ENCODE measurements around the gene PRRT4. TPM values are rescaled to one million over a fixed set of nuclear protein-coding genes. Genes with fewer than 3 reads are reported as not detected.

The PRRT4 gene
- total RNA-seq, 1 experiment from 2014 or later = 0.24 TPM

DNA sequence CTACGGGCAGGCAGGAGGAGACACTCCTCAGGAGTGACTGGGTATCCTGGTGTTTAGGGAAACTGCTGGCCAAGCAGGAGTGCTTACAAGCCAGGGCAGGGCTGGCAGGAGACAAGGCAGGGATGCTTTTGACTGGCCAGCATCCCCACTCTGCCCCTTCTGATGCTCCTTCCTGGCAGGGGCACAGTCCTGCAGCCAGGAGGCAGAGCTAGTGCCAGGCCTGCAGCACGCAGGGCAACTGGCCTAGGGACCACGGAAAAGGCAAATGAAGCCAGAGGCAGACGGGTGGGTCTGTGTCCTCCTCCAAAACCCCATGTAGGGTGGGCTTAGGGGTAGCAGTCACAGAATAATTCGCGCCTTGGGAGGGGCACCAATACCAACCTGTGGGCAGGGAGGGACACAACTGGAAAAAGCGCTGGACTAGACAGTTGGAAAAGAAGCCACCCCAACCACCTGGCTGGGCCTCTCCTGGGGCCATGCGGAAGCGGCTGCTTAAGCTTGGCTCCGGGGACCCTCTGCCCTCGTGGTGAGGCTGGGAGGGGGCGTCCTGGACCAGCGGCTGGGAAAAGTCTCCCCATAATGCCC, 43.5 kb upstream of the PRRT4 start:
- Mint-ChIP-seq H3K27me3 (ENCODE audit: low read depth) (peaks cover 63% of the 10 kb centered on the region), H3K4me1 (peaks cover 34 to 36% of the 10 kb centered on the region in 2 experiments), H3K27ac (no peak overlapping the region), H3K36me3 (ENCODE audit: insufficient read depth in 1 of 3, low read depth in 3 of 3) (peaks cover 0 to 17% (median 12%) of the 10 kb centered on the region in 3 experiments; a peak in 6 of 7 replicates), H3K4me3 (peak overlapping the region; percentile 68 to 82), H3K9me3 (no peaks in the 10 kb centered on the region; a peak in 1 of 5 replicates)
- peaks cover 4% of the 10 kb centered on the region; the same call in 1 of the 2 replicates for H3K4me1 ChIP-seq (ENCODE audit: insufficient read depth, low read length)
- no peak overlapping the region for H4K8ac ChIP-seq (replicated peaks; ENCODE audit: insufficient read length, low read depth, low read length)
- H3K23me2 ChIP-seq (ENCODE audit: insufficient read length, low read depth, low read length, poor library complexity, severe bottlenecking) = peaks cover 13% of the 10 kb centered on the region
- H2BK120ac ChIP-seq (ENCODE audit: low read depth, low read length, poor library complexity, severe bottlenecking) = no peak overlapping the region
- H2AFZ ChIP-seq (ENCODE audit: low read length) = no peak overlapping the region
- peaks cover 29% of the 10 kb centered on the region for H3K27me3 ChIP-seq (ENCODE audit: insufficient read depth, low read length)
- peak overlapping the region; percentile 32 for H3K4me2 ChIP-seq (ENCODE audit: insufficient read depth, insufficient read length, low read length)
- H3K56ac ChIP-seq (ENCODE audit: insufficient read length, low read depth, low read length) = no peak overlapping the region
- peak overlapping the region; percentile 20 for H3K18ac ChIP-seq (ENCODE audit: insufficient read length, low read depth, low read length)
- H3K14ac ChIP-seq (ENCODE audit: insufficient read depth, low read length) = peak overlapping the region; percentile 17
- no CpG with 5 or more reads among the region's 13 CpGs for WGBS (ENCODE audit: extremely low coverage, insufficient read length, low lambda C conversion rate)
- H3K4ac ChIP-seq (ENCODE audit: low read depth, low read length) = no peak overlapping the region
- peaks cover 4% of the 10 kb centered on the region for H4K20me1 ChIP-seq (ENCODE audit: control insufficient read depth, insufficient read depth, insufficient read length)
- no peaks in the 10 kb centered on the region for H3K79me1 ChIP-seq (ENCODE audit: insufficient read depth, low read depth, low read length, poor library complexity, severe bottlenecking)
- H3K23ac ChIP-seq (ENCODE audit: insufficient read length, low read depth, low read length) = no peak overlapping the region
- no peak overlapping the region for H2BK15ac ChIP-seq (ENCODE audit: low read depth, low read length)
- no peak overlapping the region for H2AK5ac ChIP-seq (ENCODE audit: insufficient read length, low read length)
- no peak overlapping the region for H3K9ac ChIP-seq (ENCODE audit: extremely low read depth, insufficient read length, low read length)
- H2BK12ac ChIP-seq (ENCODE audit: insufficient read length, low read depth, low read length) = no peak overlapping the region
- H4K91ac ChIP-seq (ENCODE audit: insufficient read length, low read depth, low read length) = no peak overlapping the region
- H4K5ac ChIP-seq (ENCODE audit: insufficient read length, low read depth, low read length) = no peak overlapping the region
- no peak overlapping the region for H2BK5ac ChIP-seq (ENCODE audit: insufficient read length, low read length)
- no peak for DNase-seq
- H3K27ac ChIP-seq (ENCODE audit: insufficient read length, low read depth, low read length) = no peak overlapping the region
- TF ChIP-seq, protein P1, sequence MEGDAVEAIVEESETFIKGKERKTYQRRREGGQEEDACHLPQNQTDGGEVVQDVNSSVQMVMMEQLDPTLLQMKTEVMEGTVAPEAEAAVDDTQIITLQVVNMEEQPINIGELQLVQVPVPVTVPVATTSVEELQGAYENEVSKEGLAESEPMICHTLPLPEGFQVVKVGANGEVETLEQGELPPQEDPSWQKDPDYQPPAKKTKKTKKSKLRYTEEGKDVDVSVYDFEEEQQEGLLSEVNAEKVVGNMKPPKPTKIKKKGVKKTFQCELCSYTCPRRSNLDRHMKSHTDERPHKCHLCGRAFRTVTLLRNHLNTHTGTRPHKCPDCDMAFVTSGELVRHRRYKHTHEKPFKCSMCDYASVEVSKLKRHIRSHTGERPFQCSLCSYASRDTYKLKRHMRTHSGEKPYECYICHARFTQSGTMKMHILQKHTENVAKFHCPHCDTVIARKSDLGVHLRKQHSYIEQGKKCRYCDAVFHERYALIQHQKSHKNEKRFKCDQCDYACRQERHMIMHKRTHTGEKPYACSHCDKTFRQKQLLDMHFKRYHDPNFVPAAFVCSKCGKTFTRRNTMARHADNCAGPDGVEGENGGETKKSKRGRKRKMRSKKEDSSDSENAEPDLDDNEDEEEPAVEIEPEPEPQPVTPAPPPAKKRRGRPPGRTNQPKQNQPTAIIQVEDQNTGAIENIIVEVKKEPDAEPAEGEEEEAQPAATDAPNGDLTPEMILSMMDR (conservative IDR thresholded peaks at IDR 0.05) = no peak
- no peaks in the 10 kb centered on the region for H3K79me2 ChIP-seq (ENCODE audit: insufficient read depth, low read length)
- no peaks in the 10 kb centered on the region for H3K9me3 ChIP-seq (ENCODE audit: control insufficient read depth, low read depth, low read length)
- H3T11ph ChIP-seq (ENCODE audit: low read length) = no peak overlapping the region
- H2BK20ac ChIP-seq (ENCODE audit: low read depth, low read length, poor library complexity, severe bottlenecking) = no peak overlapping the region

Measured in H9 (cell line).